ENCODE measurements around the gene TROAP. TPM values are rescaled to one million over a fixed set of nuclear protein-coding genes. Genes with fewer than 3 reads are reported as not detected.

Gene TROAP
- polyA plus RNA-seq, 1 experiment = 24.8 TPM

DNA sequence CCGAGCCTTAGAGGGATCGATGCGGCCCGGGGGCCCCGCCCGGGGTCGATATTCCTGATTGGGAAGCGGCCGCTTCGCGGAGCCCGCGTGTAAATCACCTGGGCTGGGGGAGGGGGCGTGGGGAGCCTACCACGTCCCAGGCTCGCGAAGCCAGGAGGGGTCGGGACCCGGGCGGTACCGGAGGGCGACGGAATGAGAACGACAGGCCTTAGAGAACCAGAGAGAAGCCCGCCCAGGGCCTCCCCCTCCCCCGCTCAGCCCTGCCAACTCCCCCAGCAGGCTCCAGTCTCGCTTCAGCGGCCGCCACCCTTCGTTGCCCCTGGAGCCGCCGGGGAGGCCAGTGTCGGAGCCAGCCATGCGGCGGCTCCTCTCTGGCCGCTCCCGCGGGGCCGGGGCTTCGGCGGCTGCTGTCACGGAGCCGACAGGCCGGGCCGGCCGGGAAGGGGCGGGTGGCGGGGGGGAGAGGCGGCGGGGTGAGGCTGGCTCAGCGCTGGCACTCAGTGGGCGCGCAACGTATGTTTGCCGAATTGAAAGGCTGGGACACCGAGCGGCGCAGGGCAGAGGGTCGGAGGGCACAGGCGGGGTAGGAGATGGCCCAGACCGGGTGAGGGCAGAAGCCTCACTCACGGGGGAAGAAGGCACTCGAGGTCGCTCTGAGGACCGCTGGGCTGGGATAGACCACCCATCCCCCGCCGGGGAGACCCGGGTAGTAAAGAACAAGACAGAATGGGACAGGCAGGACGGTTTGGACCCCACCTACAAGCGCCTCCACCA is 22.2 kb downstream of the TROAP start:
- no peak for DNase-seq (ENCODE audit: low read depth)
- H3K4me3 ChIP-seq (ENCODE audit: low read depth, low read length) = peak overlapping the region; percentile 26
- ChIA-PET POLR2A (no interaction called here), CTCF (interaction anchor here (3.2 to 4.7 kb wide), 4 partner anchors 9 to 56 kb away, joined by 35 to 78 read pairs (median 46); partner anchors contain the start of gene C1QL4)
- H3K27me3 ChIP-seq (ENCODE audit: control insufficient read depth, insufficient read depth, low read length) = peaks cover 50% of the 10 kb centered on the region
- H3K36me3 ChIP-seq (ENCODE audit: control insufficient read depth, insufficient read depth, low read length) = no peaks in the 10 kb centered on the region
- TF ChIP-seq, protein P1, sequence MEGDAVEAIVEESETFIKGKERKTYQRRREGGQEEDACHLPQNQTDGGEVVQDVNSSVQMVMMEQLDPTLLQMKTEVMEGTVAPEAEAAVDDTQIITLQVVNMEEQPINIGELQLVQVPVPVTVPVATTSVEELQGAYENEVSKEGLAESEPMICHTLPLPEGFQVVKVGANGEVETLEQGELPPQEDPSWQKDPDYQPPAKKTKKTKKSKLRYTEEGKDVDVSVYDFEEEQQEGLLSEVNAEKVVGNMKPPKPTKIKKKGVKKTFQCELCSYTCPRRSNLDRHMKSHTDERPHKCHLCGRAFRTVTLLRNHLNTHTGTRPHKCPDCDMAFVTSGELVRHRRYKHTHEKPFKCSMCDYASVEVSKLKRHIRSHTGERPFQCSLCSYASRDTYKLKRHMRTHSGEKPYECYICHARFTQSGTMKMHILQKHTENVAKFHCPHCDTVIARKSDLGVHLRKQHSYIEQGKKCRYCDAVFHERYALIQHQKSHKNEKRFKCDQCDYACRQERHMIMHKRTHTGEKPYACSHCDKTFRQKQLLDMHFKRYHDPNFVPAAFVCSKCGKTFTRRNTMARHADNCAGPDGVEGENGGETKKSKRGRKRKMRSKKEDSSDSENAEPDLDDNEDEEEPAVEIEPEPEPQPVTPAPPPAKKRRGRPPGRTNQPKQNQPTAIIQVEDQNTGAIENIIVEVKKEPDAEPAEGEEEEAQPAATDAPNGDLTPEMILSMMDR (IDR thresholded peaks at IDR 0.05; ENCODE audit: insufficient read depth, low read depth, low read length) = no peak

DNA sequence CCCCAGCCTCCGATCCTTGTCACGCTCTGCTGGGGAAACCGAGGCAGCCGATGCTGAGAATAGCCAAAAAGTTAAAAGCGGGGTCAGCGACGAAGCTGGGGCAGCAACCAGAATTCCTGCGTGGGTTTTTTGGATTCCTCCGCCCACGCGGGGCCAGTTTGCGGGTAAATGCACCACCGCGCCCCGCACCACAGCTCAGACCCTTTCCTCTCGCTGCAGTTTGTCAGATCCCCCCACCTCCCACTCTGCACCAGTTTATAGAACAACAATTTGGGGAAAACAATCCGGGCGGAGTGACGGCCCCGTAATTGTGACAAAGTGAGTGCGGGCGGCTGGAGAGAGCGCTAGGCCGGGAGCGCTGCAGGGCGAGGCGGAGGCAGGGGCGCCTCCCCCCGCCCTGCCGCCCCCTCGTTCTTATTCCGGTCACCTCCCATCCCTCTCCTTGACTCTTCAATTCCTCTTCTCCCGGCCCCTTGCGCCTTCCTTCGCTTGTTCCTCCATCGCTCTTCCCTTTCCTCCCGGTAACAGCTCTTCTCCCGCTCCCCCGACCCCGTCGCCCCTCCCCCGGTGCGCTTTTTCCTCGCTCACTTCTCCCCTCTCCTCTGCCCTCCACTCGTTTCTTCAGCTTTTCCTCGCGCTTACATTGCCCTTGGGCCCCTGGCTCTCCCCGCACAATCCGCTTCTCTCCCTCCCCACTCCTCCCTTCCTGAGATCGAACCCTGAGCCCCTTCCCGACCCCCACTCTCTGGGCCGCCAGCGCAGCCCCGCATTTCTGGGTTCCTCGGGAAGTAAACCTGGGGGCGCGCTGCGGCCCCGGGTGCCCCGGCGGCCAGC is 23.0 kb downstream of the TROAP start:
- ChIA-PET CTCF (interaction anchor here (1.3 to 4.7 kb wide), 10 partner anchors 10 to 234 kb away, joined by 4 to 78 read pairs (median 34); partner anchors contain the start of genes C1QL4 and SPATS2), POLR2A (no interaction called here)
- Histone ChIP-seq H3K36me3 (ENCODE audit: control insufficient read depth, insufficient read depth, low read length) (no peaks in the 10 kb centered on the region), H3K27me3 (ENCODE audit: control insufficient read depth, insufficient read depth, low read length) (peaks cover 46% of the 10 kb centered on the region), H3K4me3 (ENCODE audit: low read depth, low read length) (peak overlapping the region; percentile 26)
- TF ChIP-seq, protein P1 (IDR thresholded peaks at IDR 0.05; ENCODE audit: insufficient read depth, low read depth, low read length) = no peak
- no peak for DNase-seq (ENCODE audit: low read depth)

DNA sequence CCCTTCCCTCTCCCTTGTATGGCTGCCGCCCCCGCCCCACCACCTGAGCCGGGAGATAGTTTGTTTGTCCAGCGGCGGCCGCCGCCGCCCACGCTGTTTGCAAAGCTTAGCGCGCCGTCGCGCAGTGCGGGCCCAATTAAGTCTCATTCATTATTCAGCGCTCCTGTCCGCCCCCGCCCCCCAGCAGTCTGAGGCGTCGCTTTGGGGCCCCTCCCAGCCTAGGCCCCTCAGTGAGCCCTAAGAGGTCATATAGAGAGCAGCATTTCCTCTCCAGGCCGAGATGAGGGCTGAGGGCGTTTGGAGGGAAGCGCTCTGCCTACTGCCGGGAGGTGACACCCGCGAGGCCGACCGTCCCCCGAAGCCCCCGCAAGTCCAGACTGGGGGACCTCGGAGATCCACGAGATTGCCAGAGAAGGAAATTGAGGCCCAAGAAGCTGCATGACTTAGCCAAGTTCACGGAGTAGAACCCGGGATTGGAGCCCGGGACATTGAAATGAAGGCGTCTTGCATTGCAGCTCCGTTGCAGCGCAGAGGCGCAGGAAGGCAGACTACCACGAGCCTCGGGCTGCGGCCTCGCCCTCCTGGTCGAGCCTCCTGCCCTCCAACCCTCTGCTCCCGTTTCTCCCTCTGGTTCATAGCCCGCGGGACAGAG is 23.7 kb downstream of the TROAP start, which contains the start of gene DNAJC22:
TSS of gene DNAJC22 (plus strand) at position 230 of the 652 bp plus-strand sequence. CDS start 1,985 bp downstream, outside the sequence.
- H3K27me3 ChIP-seq (ENCODE audit: control insufficient read depth, insufficient read depth, low read length) = peaks cover 40% of the 10 kb centered on the region
- DNase-seq (ENCODE audit: low read depth) = no peak
- CTCF ChIA-PET = interaction anchor here (0.6 to 4.7 kb wide), 28 partner anchors 10 to 482 kb away, joined by 3 to 78 read pairs (median 6); partner anchors contain the start of genes C1QL4, PRPF40B, PRPH and SPATS2

DNA sequence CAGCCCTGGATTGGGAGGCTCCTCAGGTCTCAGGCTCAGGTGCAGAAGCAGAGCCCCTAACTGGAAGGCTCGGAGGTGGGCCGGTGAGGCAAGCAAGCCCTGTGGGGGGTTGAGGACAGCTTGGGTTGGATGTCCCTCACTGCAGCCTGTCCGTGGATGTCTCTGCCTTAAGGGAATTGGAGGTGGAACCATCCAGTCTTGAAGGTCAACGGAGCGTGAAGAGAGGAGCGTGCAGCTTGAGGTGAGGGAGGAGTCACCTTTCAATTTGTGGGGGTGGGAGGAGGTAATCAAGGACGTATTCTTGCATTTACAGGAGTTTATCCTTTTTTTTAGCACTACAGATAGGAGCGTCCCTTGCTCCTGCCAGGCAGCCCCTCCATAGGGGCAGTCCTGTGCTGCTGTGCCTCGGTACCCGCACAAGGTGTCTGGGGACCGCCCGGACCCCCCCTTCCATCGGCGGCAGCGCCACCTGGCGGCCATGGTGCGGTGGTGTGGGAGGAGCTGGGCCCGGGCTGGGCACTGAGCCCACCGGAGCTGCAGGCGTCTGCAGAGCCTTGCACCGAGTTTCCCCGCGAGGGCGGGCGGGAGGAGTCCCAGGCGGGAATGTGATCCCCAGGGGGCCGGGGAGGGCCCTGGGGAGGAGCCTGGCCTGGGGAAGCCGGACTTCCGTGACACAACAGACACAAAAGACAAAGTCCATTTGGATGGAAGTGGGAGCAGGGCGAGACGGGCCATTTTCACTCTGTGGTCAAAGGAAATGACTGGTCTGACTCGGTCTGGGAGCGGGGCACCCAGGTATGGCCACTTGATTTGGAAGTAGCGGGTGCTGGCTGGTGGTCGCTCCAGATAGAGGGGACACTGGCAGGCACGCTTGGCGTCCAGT is 24.5 kb downstream of the TROAP start:
- H3K36me3 ChIP-seq (ENCODE audit: control insufficient read depth, insufficient read depth, low read length) = no peaks in the 10 kb centered on the region
- TF ChIP-seq, protein P1 (IDR thresholded peaks at IDR 0.05; ENCODE audit: insufficient read depth, low read depth, low read length) = peak; percentile 95
- ChIA-PET POLR2A (no interaction called here), CTCF (interaction anchor here (0.6 to 4.7 kb wide), 44 partner anchors 10 to 482 kb away, joined by 3 to 78 read pairs (median 4); partner anchors contain the start of genes C1QL4, PRPF40B, PRPH and SPATS2)
- H3K27me3 ChIP-seq (ENCODE audit: control insufficient read depth, insufficient read depth, low read length) = peaks cover 35% of the 10 kb centered on the region
- H3K4me3 ChIP-seq (ENCODE audit: low read depth, low read length) = peak overlapping the region; percentile 31
- no peak for DNase-seq (ENCODE audit: low read depth)

More for the DNA sequence above, 23.7 kb downstream of the TROAP start, which contains the start of gene DNAJC22:
- peak within 1 kb of the TSS; percentile 31 for H3K4me3 ChIP-seq (ENCODE audit: low read depth, low read length)
- TF ChIP-seq, protein P1 (IDR thresholded peaks at IDR 0.05; ENCODE audit: insufficient read depth, low read depth, low read length) = no peak
- POLR2A ChIA-PET = no interaction called here
- no peaks in the 10 kb centered on the region for H3K36me3 ChIP-seq (ENCODE audit: control insufficient read depth, insufficient read depth, low read length)
